ENCODE results near the gene CAMTA1.

DNA sequence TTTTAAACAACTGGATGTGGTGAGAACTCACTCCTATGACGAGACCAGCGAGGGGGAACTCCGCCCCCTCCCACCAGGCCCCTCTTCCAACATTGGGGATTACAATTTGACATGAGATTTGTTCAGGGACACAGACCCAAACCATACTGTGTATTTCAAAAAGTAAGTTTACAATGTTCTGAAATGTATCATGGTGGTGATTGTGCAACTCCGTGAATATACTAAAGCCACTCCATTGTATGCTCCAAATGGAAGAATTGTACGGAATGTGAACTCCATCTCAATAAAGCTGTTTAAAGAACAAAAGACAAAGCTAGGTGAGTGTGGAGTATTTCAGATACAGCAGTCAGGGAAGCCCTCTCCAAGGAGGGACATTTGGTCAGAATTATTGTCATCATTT, 553.8 kb downstream of the CAMTA1 start:
- no peak for TF ChIP-seq CTCF (tag by site-specific recombination; IDR thresholded peaks at IDR 0.05)
- no peak for TF ChIP-seq ZNF560 (tag by site-specific recombination; IDR thresholded peaks at IDR 0.05; ENCODE audit: borderline replicate concordance)

All from HEK293 (cell line).